Measurements from ENCODE around the gene INSRR. TPM values are rescaled to one million over a fixed set of nuclear protein-coding genes. Genes with fewer than 3 reads are reported as not detected.
A peak's percentile ranks its signal among the peaks of the same experiment; 100 is the strongest.

Gene INSRR
- total RNA-seq, 2 donors from 2014 or later, result under 0.01 TPM; not detected in 1

DNA sequence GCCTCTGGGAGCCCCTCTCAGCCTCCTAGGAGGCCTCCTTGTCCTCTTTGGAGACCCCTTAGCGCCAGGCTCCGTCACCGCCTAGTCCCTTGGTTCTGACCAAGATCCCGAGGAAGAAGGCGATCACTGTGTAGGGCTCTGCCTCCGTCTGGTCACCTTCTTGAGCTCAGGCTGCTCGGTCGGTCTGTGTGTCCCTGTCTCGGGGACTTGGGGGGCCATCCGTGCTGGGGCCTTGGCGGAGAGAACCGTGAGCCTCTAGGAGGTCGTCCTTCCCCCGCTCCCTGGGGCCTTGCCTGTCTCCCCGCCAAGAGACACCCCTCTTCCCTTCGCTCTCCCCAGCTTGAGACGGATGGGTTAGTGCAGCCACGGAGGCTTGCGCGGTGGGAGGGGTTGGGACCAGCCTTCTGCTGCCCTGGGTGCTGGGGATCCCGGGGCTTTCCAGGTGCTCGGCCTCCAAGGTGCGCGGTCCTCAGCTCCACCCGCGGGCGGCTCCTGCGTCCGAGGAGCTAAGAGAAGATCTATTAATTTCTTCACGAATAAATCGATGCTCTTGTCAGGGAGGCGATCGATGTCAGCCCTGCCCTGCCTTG, 701 bp upstream of the INSRR start:
- ATAC-seq, result peak; percentile 44
- Histone ChIP-seq H3K36me3 (replicated peaks in 1 of 2; ENCODE audit: insufficient read depth in 1 of 2, low read depth in 2 of 2) (no peaks in the 10 kb centered on the region), H3K9me3 (no peaks in the 10 kb centered on the region), H3K27ac (no peak overlapping the region), H3K27me3 (peaks cover 0 to 8% of the 10 kb centered on the region in 2 donors), H3K4me3 (no peak overlapping the region), H3K4me1 (peaks cover 33% of the 10 kb centered on the region)
- peak in 2 of 4 donors; percentile 12 to 24 for DNase-seq
- 1 to 3% methylated on average over 19 to 33 of the region's 33 CpGs for whole genome bisulfite sequencing, 2 donors
- no peak for TF ChIP-seq POLR2A (IDR thresholded peaks at IDR 0.05)
- TF ChIP-seq, protein P1, sequence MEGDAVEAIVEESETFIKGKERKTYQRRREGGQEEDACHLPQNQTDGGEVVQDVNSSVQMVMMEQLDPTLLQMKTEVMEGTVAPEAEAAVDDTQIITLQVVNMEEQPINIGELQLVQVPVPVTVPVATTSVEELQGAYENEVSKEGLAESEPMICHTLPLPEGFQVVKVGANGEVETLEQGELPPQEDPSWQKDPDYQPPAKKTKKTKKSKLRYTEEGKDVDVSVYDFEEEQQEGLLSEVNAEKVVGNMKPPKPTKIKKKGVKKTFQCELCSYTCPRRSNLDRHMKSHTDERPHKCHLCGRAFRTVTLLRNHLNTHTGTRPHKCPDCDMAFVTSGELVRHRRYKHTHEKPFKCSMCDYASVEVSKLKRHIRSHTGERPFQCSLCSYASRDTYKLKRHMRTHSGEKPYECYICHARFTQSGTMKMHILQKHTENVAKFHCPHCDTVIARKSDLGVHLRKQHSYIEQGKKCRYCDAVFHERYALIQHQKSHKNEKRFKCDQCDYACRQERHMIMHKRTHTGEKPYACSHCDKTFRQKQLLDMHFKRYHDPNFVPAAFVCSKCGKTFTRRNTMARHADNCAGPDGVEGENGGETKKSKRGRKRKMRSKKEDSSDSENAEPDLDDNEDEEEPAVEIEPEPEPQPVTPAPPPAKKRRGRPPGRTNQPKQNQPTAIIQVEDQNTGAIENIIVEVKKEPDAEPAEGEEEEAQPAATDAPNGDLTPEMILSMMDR (IDR thresholded peaks at IDR 0.05), result no peak
- intact Hi-C loops (cut with DNase I), result no loop called here

DNA sequence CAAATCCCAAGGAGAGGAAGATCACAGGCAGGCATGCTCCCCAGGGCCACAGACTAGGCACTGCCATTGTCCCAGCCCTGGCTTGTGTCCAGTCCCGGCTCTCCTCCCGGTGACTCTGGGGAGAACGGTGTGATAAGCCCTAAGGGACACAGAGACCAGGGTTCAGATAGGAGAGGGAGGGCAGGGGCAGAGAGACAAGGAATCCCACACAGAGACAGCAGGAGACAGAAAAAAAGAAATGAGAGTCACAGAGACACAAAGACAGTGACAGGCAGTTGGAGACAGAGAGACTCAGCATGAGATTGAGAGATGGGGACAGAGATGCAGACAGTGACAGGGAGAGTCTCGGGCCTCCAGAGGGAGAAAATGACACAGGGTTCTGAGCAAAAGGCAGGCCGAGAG, 361 bp downstream of the INSRR start:
- Histone ChIP-seq H3K4me3 (no peak overlapping the region), H3K27me3 (peaks cover 0 to 8% of the 10 kb centered on the region in 2 donors), H3K9me3 (no peaks in the 10 kb centered on the region), H3K36me3 (replicated peaks in 1 of 2; ENCODE audit: insufficient read depth in 1 of 2, low read depth in 2 of 2) (no peaks in the 10 kb centered on the region), H3K4me1 (peaks cover 33% of the 10 kb centered on the region), H3K27ac (no peak overlapping the region)
- intact Hi-C loops (cut with DNase I), result no loop called here
- DNase-seq (peak; percentile 16 to 62 (median 46)), ATAC-seq (no peak)
- WGBS, 2 donors, result 7 to 10% methylated on average over 5 of the region's 5 CpGs
- TF ChIP-seq, protein P1 (IDR thresholded peaks at IDR 0.05), result no peak
- no peak for TF ChIP-seq POLR2A (IDR thresholded peaks at IDR 0.05)

DNA sequence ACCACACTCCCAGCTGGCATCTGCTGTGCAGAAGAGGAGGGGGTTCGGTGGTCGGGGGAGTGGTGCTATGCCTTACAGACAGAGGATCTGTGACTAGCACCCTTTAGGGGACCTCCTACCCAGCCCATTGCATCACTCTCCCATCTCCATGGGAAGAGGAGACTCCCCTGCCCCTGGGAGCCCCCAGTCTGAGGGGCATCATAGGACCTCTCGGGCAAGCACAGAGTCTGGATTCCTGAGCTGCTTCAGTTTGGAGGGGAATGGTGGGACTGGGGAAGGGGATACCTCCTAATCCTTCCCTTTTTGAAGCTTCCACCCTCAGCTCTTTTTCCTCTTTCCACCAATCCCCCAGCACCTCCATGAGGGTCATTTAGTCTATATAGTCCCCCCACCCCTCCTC, 1.4 kb downstream of the INSRR start:
- H3K36me3 ChIP-seq (replicated peaks in 1 of 2; ENCODE audit: insufficient read depth in 1 of 2, low read depth in 2 of 2), result no peaks in the 10 kb centered on the region
- TF ChIP-seq, protein P1 (IDR thresholded peaks at IDR 0.05), result no peak
- no peak for TF ChIP-seq POLR2A (IDR thresholded peaks at IDR 0.05)
- no peaks in the 10 kb centered on the region for H3K9me3 ChIP-seq
- DNase-seq (no peak), ATAC-seq (no peak)
- peaks cover 0 to 8% of the 10 kb centered on the region in 2 donors for H3K27me3 ChIP-seq
- intact Hi-C loops (cut with DNase I), result no loop called here
- no peak overlapping the region for H3K4me3 ChIP-seq
- H3K27ac ChIP-seq, result no peak overlapping the region
- WGBS, 2 donors, result 57 to 72% methylated on average over 2 to 3 of the region's 3 CpGs
- peaks cover 41% of the 10 kb centered on the region for H3K4me1 ChIP-seq

DNA sequence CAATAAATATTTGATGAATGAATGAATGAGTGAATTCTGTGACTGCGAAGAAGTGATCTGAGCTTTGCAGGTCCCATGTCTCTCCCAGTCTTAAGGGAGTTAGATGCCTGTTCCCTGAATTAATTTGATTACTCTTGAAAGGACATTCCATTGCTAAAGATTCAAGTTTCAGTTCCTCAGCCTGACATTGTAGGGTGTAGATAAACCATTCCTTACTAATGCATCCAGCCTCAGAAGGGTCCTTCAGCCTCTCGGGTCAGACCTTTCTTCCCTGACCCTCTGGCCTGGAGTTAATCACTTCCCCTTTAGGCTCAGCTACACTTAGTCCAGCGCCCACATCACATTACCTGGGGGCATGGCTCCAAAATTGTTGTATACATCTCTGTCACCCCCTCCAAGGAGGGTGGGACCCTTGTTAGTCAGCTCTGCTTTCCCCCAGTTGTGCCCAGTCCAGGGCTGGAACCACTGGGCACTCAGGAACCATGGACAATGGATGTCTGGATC, 2.6 kb downstream of the INSRR start:
- DNase-seq (no peak), ATAC-seq (no peak)
- Histone ChIP-seq H3K4me3 (no peak overlapping the region), H3K27ac (no peak overlapping the region), H3K9me3 (no peaks in the 10 kb centered on the region), H3K27me3 (peaks cover 0 to 8% of the 10 kb centered on the region in 2 donors), H3K36me3 (replicated peaks in 1 of 2; ENCODE audit: insufficient read depth in 1 of 2, low read depth in 2 of 2) (no peaks in the 10 kb centered on the region), H3K4me1 (peaks cover 53% of the 10 kb centered on the region)
- intact Hi-C loops (cut with DNase I), result no loop called here
- TF ChIP-seq POLR2A (IDR thresholded peaks at IDR 0.05), result no peak
- WGBS, 2 donors, result 71 to 82% methylated on average over 3 of the region's 3 CpGs

DNA sequence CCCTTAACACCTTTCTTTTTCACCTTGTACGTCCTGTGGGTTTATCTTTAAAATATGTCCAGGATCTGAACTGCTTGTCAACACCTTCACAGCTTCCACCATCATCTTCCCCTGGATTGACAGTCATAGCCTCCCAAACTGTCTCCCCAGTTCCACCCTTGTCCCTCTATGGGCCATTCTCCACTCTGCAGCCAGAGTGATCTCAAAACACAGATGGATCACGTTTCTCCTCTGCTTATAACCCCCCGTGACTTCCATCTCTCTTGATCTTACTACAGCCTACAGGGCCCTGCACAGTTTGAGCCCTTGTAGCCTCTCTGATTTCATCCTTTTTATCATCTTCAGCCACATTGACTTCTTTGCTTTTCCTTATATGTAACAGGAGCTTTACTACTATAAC, 4.3 kb downstream of the INSRR start:
- DNase-seq (no peak), ATAC-seq (no peak)
- Histone ChIP-seq H3K4me3 (no peak overlapping the region), H3K27me3 (peaks cover 0 to 4% of the 10 kb centered on the region in 2 donors), H3K27ac (no peak overlapping the region), H3K9me3 (no peaks in the 10 kb centered on the region), H3K36me3 (replicated peaks in 1 of 2; ENCODE audit: insufficient read depth in 1 of 2, low read depth in 2 of 2) (no peaks in the 10 kb centered on the region), H3K4me1 (peaks cover 38% of the 10 kb centered on the region)
- WGBS, 2 donors, result 68 to 74% methylated on average over 3 of the region's 3 CpGs
- intact Hi-C loops (cut with DNase I), result no loop called here
- TF ChIP-seq, protein P1 (IDR thresholded peaks at IDR 0.05), result no peak
- no peak for TF ChIP-seq POLR2A (IDR thresholded peaks at IDR 0.05)

Measured in body of pancreas (tissue), 4 donors.